Measurements from ENCODE around the gene MOB2. TPM values are rescaled to one million over a fixed set of nuclear protein-coding genes. Genes with fewer than 3 reads are reported as not detected.

Gene MOB2
- total RNA-seq, 4 donors from 2014 or later, result 27.3 to 64.9 (median 34.1) TPM

GRCh38 chr11:1422481-1422880 is 64.1 kb downstream of the MOB2 start:
- DNase-seq (ENCODE audit: low spot score) (no peak), ATAC-seq (ENCODE audit: low FRiP score) (no peak)
- no peak for TF ChIP-seq CTCF (IDR thresholded peaks at IDR 0.05)

- no peak for TF ChIP-seq CTCF (IDR thresholded peaks at IDR 0.05)
- DNase-seq (ENCODE audit: low spot score), result no peak
- ATAC-seq (ENCODE audit: low FRiP score), result no peak
These were observed 65.3 kb downstream of the MOB2 start for GRCh38 chr11:1421291-1421690.

GRCh38 chr11:1419811-1420210 is 66.8 kb downstream of the MOB2 start:
- DNase-seq (ENCODE audit: low spot score) (no peak), ATAC-seq (ENCODE audit: low FRiP score) (no peak)
- TF ChIP-seq CTCF (IDR thresholded peaks at IDR 0.05), result no peak

Other genes starting within 250 kb of the MOB2 start
- gene TOLLIP, start 177.1 kb downstream of the MOB2 start, total RNA-seq, result 10 to 100 TPM; 33.6 to 52.8 (median 39.9) TPM
- 1 to 10 TPM in 1 of 4 donors, under 1 TPM in 2, not detected in 1; 0.72 to 1.6 (median 0.82) TPM for gene BRSK2, start 96.8 kb downstream of the MOB2 start, total RNA-seq
- gene DUSP8, start 85.5 kb upstream of the MOB2 start, total RNA-seq, result 1 to 10 TPM in 3 of 4 donors, under 1 TPM in 1; 0.47 to 5.6 (median 4.0) TPM
- not detected for gene KRTAP5-1, start 98.5 kb upstream of the MOB2 start, total RNA-seq
- not detected for gene KRTAP5-2, start 111.5 kb upstream of the MOB2 start, total RNA-seq
- gene KRTAP5-3, start 121.7 kb upstream of the MOB2 start, total RNA-seq, result not detected
- gene KRTAP5-4, start 135.4 kb upstream of the MOB2 start, total RNA-seq, result not detected
- not detected for gene KRTAP5-5, start 143.0 kb upstream of the MOB2 start, total RNA-seq
- gene KRTAP5-6, start 210.4 kb upstream of the MOB2 start, total RNA-seq, result not detected